Measurements from ENCODE around the gene ARHGAP23.
"Not testable (repeated sequence)": the region's sequence is repeated elsewhere in the genome, so short reads cannot be mapped to it uniquely, and the experiment has no call there.

DNA sequence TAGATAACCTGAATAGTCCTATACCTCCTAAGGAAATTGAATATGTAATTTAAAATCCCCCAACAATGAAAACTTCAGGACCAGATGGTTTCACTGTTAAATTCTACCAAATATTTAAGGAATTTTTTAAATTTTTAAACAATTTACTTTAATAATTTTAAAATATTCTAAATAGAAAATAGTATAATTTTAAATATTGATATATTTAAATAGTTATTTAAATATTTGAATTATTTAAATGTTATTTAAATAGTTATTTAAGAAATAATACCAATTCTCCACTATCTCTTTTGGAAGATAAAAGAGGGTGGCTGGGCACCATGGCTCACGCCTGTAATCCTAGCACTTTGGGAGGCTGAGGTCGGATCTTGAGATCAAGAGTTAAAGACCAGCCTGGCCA lies 73.5 kb downstream of the ARHGAP23 start:
- TF ChIP-seq, protein P1, sequence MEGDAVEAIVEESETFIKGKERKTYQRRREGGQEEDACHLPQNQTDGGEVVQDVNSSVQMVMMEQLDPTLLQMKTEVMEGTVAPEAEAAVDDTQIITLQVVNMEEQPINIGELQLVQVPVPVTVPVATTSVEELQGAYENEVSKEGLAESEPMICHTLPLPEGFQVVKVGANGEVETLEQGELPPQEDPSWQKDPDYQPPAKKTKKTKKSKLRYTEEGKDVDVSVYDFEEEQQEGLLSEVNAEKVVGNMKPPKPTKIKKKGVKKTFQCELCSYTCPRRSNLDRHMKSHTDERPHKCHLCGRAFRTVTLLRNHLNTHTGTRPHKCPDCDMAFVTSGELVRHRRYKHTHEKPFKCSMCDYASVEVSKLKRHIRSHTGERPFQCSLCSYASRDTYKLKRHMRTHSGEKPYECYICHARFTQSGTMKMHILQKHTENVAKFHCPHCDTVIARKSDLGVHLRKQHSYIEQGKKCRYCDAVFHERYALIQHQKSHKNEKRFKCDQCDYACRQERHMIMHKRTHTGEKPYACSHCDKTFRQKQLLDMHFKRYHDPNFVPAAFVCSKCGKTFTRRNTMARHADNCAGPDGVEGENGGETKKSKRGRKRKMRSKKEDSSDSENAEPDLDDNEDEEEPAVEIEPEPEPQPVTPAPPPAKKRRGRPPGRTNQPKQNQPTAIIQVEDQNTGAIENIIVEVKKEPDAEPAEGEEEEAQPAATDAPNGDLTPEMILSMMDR (IDR thresholded peaks at IDR 0.05; ENCODE audit: borderline replicate concordance, extremely low read depth, low read length, poor library complexity, severe bottlenecking) = not testable (repeated sequence)
- TF ChIP-seq EZH2 (IDR thresholded peaks at IDR 0.05; ENCODE audit: borderline replicate concordance, low read depth, low read length, severe bottlenecking) = not testable (repeated sequence)

Measured in DND-41 (cell line).